ENCODE measurements around the gene PGA4.

- TF ChIP-seq CTCF (IDR thresholded peaks at IDR 0.05; ENCODE audit: borderline replicate concordance, extremely low read depth, low read length, poor library complexity, severe bottlenecking) = no peak
- no peak for TF ChIP-seq EZH2 (IDR thresholded peaks at IDR 0.05; ENCODE audit: borderline replicate concordance, low read depth, low read length, severe bottlenecking)
Measured at GRCh38 chr11:61173456-61173855, 48.7 kb upstream of the PGA4 start.
